Chondrocyte (in vitro differentiated cells): ENCODE measurements around the gene HMCN2. TPM values are rescaled to one million over a fixed set of nuclear protein-coding genes. Genes with fewer than 3 reads are reported as not detected.
"Not testable (repeated sequence)": the region's sequence is repeated elsewhere in the genome, so short reads cannot be mapped to it uniquely, and the experiment has no call there.

Experiments used
- DNase-seq: peaks from one replicate; pipeline ENCODE4 v3.0.0; 2021; ENCODE audit warnings: mixed read lengths, low spot score
- H3K27ac Mint-ChIP-seq: one replicate; pipeline ENCODE4 v1.8.0; 2021; ENCODE audit warnings: mild to moderate bottlenecking, moderate library complexity, mixed read lengths; ENCODE audit not compliant: unreplicated experiment
- H3K27me3 Mint-ChIP-seq: 2 replicates; pipeline ENCODE4 v1.8.0; 2021; ENCODE audit warnings: low read depth, mixed read lengths
- H3K36me3 Mint-ChIP-seq: 2 replicates; pipeline ENCODE4 v1.8.0; 2021; ENCODE audit warnings: low read depth, mixed read lengths
- H3K4me1 Mint-ChIP-seq: 2 replicates; pipeline ENCODE4 v1.8.0; 2021; ENCODE audit warnings: low read depth, mild to moderate bottlenecking, mixed read lengths
- H3K4me3 Mint-ChIP-seq: one replicate; pipeline ENCODE4 v1.8.0; 2021; ENCODE audit warnings: mild to moderate bottlenecking, moderate library complexity, mixed read lengths; ENCODE audit not compliant: unreplicated experiment
- H3K9me3 Mint-ChIP-seq: 2 replicates; pipeline ENCODE4 v1.8.0; 2021; ENCODE audit warnings: low read depth, mixed read lengths
- CTCF ChIP-seq: fragments of 200-600 bp; sonication (generic); IDR thresholded peaks from 2 replicates; pipeline ENCODE4 v1.5.0; 2021; ENCODE audit warnings: antibody characterized with exemption, mild to moderate bottlenecking, moderate library complexity
- total RNA-seq: library from RNA; stranded (reverse); gene quantifications from 3 replicates; pipeline ENCODE4 v1.2.1, GENCODE V29; 2021

HMCN2 gene
- total RNA-seq, 1 donor from 2014 or later, result 0.05 TPM

- peaks cover 32% of the 10 kb centered on the region for H3K27me3 Mint-ChIP-seq
- TF ChIP-seq CTCF, result no peak
- H3K36me3 Mint-ChIP-seq, result no peaks in the 10 kb centered on the region
- no peak overlapping the region for H3K27ac Mint-ChIP-seq
- DNase-seq, result no peak
- no peak overlapping the region for H3K4me3 Mint-ChIP-seq
- no peaks in the 10 kb centered on the region for H3K9me3 Mint-ChIP-seq
- H3K4me1 Mint-ChIP-seq, result no peaks in the 10 kb centered on the region
These were observed 71.8 kb downstream of the HMCN2 start for GRCh38 chr9:130337318-130337717.

- Mint-ChIP-seq H3K36me3 (no peaks in the 10 kb centered on the region), H3K27ac (no peak overlapping the region), H3K27me3 (peaks cover 28% of the 10 kb centered on the region), H3K4me1 (no peaks in the 10 kb centered on the region), H3K4me3 (no peak overlapping the region), H3K9me3 (no peaks in the 10 kb centered on the region)
- no peak for DNase-seq
- no peak for TF ChIP-seq CTCF
These were observed 72.3 kb downstream of the HMCN2 start for GRCh38 chr9:130337784-130338380.

GRCh38 chr9:130338891-130339290 lies 73.3 kb downstream of the HMCN2 start:
- not testable (repeated sequence) for H3K9me3 Mint-ChIP-seq, H3K4me3 Mint-ChIP-seq, H3K36me3 Mint-ChIP-seq, H3K27ac Mint-ChIP-seq, H3K4me1 Mint-ChIP-seq, DNase-seq
- peaks cover 20% of the 10 kb centered on the region for H3K27me3 Mint-ChIP-seq

- TF ChIP-seq CTCF, result no peak
- Mint-ChIP-seq H3K27me3 (peaks cover 16% of the 10 kb centered on the region), H3K27ac (no peak overlapping the region), H3K4me1 (no peaks in the 10 kb centered on the region), H3K36me3 (no peaks in the 10 kb centered on the region), H3K9me3 (no peaks in the 10 kb centered on the region), H3K4me3 (no peak overlapping the region)
- no peak for DNase-seq
These were observed 73.7 kb downstream of the HMCN2 start for GRCh38 chr9:130339306-130339705.

GRCh38 chr9:130340011-130340410 lies 74.5 kb downstream of the HMCN2 start:
- DNase-seq, result no peak
- no peak overlapping the region for H3K4me3 Mint-ChIP-seq

GRCh38 chr9:130340557-130340956 lies 75.0 kb downstream of the HMCN2 start:
- H3K27ac Mint-ChIP-seq, H3K36me3 Mint-ChIP-seq, DNase-seq, H3K4me1 Mint-ChIP-seq, H3K9me3 Mint-ChIP-seq, H3K4me3 Mint-ChIP-seq, H3K27me3 Mint-ChIP-seq: not testable (repeated sequence)

More at GRCh38 chr9:130340011-130340410, 74.5 kb downstream of the HMCN2 start:
- Mint-ChIP-seq H3K9me3 (no peaks in the 10 kb centered on the region), H3K4me1 (no peaks in the 10 kb centered on the region), H3K36me3 (no peaks in the 10 kb centered on the region), H3K27me3 (peaks cover 12% of the 10 kb centered on the region), H3K27ac (no peak overlapping the region)
- TF ChIP-seq CTCF, result no peak
